ENCODE measurements around the gene CASP2.

CASP2 gene

GRCh38 chr7:143341842-143342241 lies 53.7 kb downstream of the CASP2 start:
- no peak for DNase-seq

- DNase-seq, result no peak
These were observed 55.4 kb downstream of the CASP2 start for GRCh38 chr7:143343596-143343995.

GRCh38 chr7:143345428-143345900 lies 57.3 kb downstream of the CASP2 start:
- no peak for DNase-seq

- DNase-seq, result no peak
These were observed 57.9 kb downstream of the CASP2 start for GRCh38 chr7:143346018-143346417.

GRCh38 chr7:143347950-143348349 lies 59.8 kb downstream of the CASP2 start:
- DNase-seq, result no peak

- no peak for DNase-seq
These were observed 62.9 kb downstream of the CASP2 start for GRCh38 chr7:143351060-143351459.

- no peak for DNase-seq
These were observed 63.4 kb downstream of the CASP2 start for GRCh38 chr7:143351574-143351973.

- no peak for DNase-seq
These were observed 64.4 kb downstream of the CASP2 start for GRCh38 chr7:143352531-143353002.

- no peak for DNase-seq
These were observed 66.2 kb downstream of the CASP2 start for GRCh38 chr7:143354376-143354775.

GRCh38 chr7:143354965-143355364 lies 66.8 kb downstream of the CASP2 start:
- no peak for DNase-seq

GRCh38 chr7:143355450-143356385 lies 67.6 kb downstream of the CASP2 start:
- no peak for DNase-seq

GRCh38 chr7:143356414-143357050 lies 68.4 kb downstream of the CASP2 start:
- no peak for DNase-seq
